Measurements from ENCODE around the gene PTGR3.

Gene PTGR3

DNA sequence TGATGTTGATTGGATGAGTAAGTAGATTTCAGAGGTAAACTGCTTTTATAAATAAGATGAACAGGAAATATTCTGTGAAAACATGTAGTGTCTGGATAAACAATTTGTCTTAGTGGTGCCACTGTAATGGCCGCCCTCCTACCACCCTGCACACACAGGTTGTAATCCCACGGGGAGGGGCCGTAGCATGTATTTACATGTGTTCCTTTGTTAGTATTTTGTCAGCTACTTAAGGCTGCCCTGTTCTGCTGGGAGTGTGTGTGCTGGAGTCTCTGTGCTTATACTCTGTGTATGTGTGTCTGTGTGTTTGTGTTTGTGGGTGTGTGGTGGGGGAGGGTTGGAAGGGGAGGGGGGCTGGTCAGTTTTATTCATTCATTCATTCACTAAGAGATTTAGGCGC is 6.7 kb upstream of the PTGR3 start:
- peaks cover 82% of the 10 kb centered on the region for H3K4me1 Mint-ChIP-seq
- H3K4me3 Mint-ChIP-seq: peak overlapping the region; percentile 64 to 94 (median 66)
- H3K36me3 Mint-ChIP-seq (ENCODE audit: low read depth): peaks cover 7% of the 10 kb centered on the region
- no peaks in the 10 kb centered on the region for H3K27me3 Mint-ChIP-seq (ENCODE audit: low read depth)
- TF ChIP-seq, protein P1, sequence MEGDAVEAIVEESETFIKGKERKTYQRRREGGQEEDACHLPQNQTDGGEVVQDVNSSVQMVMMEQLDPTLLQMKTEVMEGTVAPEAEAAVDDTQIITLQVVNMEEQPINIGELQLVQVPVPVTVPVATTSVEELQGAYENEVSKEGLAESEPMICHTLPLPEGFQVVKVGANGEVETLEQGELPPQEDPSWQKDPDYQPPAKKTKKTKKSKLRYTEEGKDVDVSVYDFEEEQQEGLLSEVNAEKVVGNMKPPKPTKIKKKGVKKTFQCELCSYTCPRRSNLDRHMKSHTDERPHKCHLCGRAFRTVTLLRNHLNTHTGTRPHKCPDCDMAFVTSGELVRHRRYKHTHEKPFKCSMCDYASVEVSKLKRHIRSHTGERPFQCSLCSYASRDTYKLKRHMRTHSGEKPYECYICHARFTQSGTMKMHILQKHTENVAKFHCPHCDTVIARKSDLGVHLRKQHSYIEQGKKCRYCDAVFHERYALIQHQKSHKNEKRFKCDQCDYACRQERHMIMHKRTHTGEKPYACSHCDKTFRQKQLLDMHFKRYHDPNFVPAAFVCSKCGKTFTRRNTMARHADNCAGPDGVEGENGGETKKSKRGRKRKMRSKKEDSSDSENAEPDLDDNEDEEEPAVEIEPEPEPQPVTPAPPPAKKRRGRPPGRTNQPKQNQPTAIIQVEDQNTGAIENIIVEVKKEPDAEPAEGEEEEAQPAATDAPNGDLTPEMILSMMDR (IDR thresholded peaks at IDR 0.05; ENCODE audit: unreplicated experiment in 3 of 3): no peak
- no peaks in the 10 kb centered on the region for H3K9me3 Mint-ChIP-seq
- peak overlapping the region; percentile 92 to 99 (median 95) for H3K27ac Mint-ChIP-seq

DNA sequence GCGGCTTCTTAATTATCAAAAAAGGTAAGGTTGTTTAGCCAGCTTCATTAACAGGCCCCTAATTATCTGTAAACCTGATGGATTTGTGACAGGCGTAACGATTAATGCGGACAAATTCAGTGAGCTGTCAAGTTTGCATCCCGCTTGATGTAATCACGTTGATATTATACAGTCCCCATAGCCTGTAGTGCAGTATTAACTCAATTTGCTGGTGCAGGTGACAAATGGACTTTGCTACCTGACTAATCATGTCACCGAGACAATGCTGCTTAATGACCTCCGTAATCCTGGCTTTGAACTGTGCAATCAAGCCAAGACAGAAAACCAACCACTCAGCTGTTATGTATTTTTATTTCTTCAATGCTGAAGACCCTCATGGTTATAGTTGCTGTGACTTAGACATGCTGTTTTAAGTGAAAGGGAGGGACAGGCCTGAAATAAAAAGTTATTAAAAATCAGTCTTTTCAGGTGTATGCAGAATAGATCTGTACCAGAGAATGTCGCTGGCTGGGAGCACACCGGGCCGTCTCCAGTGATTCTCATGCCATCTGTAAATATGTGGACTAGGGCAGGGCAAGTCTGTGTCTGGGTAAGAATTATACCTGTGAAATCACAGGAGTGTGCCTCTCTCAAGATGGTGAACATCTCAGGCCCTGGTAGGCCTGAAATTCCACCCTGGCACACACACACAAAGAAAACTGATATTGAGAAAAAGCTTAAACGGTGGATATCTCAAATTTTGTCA is 6.0 kb upstream of the PTGR3 start:
- no peaks in the 10 kb centered on the region for H3K27me3 Mint-ChIP-seq (ENCODE audit: low read depth)
- peak overlapping the region; percentile 64 to 94 (median 66) for H3K4me3 Mint-ChIP-seq
- TF ChIP-seq, protein P1 (IDR thresholded peaks at IDR 0.05; ENCODE audit: unreplicated experiment in 3 of 3): no peak
- H3K36me3 Mint-ChIP-seq (ENCODE audit: low read depth): peaks cover 7% of the 10 kb centered on the region
- no peaks in the 10 kb centered on the region for H3K9me3 Mint-ChIP-seq
- peaks cover 82% of the 10 kb centered on the region for H3K4me1 Mint-ChIP-seq
- peak overlapping the region; percentile 92 to 99 (median 95) for H3K27ac Mint-ChIP-seq

DNA sequence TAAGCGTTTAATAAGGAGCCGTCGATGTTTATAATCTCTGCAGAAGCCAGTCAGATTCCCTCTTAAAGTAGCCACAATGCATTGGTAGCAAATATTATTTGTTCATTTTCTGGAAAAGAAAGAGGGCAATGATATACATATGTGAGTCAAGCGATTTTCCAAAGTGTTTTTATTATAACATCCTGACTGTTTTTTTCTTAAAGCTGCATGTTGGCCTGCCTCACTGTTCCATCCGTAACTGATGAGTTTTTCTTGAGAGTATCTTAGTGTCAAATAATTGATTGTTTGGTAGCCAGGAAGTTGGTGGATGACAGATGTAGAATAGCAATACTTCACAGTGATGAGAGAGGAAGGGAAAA is 5.4 kb upstream of the PTGR3 start:
- Mint-ChIP-seq H3K27me3 (ENCODE audit: low read depth) (no peaks in the 10 kb centered on the region), H3K9me3 (no peaks in the 10 kb centered on the region), H3K4me1 (peaks cover 79% of the 10 kb centered on the region), H3K4me3 (peak overlapping the region; percentile 94 to 97 (median 95)), H3K36me3 (ENCODE audit: low read depth) (peaks cover 7% of the 10 kb centered on the region), H3K27ac (peak overlapping the region; percentile 30 to 99 (median 92))
- TF ChIP-seq, protein P1 (IDR thresholded peaks at IDR 0.05; ENCODE audit: unreplicated experiment in 3 of 3): no peak

DNA sequence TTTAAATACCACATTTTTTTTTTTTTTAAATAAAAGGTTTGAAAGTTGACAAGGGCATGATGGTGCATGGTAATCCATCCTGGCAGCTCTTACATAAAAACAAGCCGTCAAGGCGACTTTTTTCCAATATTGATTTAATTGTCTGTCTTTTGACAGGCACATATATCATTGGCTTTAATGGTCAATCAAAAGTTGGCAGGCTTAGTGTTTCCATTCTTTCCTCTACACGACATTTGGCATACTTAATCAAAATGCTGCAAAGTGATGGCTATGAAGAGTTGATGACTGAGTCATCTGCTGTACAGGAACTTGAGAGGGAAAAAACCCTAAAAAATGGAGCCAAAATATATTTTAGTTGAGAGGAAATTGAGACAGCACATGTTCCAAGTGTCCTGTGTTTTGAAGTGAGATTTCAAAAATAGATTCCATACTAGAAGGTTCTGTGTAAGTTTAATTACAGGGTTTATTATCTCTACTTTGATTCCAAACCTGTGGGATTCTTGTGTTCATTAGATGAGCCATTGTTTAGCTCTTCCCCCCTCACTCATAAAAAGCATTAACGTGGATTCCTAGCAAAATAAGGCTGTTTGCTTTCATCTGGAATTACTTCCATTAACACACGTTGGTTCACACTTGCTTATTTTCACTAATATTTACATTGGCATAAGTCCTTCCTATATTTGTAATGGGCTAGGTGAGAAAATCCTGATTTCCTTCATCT is 4.8 kb upstream of the PTGR3 start:
- H3K9me3 Mint-ChIP-seq: no peaks in the 10 kb centered on the region
- H3K4me1 Mint-ChIP-seq: peaks cover 73% of the 10 kb centered on the region
- TF ChIP-seq, protein P1 (IDR thresholded peaks at IDR 0.05; ENCODE audit: unreplicated experiment in 3 of 3): no peak

DNA sequence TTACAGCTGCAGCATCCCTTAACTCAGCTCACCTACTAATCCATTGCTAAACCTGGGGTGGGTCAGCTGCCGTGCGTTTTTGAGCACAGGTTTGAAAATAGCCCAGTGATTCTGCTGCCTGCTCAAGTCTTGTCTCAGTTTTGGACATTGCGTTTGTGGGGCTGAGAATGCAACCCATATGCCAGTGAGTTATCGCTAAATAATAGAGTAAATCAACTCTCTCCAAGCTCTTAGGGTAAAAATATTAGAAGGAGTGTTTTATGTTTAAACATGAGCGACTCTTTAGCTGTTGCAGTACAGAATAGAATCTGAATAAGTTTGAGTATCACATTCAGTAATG is 3.8 kb upstream of the PTGR3 start:
- H3K36me3 Mint-ChIP-seq (ENCODE audit: low read depth): peaks cover 7% of the 10 kb centered on the region
- H3K4me3 Mint-ChIP-seq: peak overlapping the region; percentile 94 to 97 (median 95)
- H3K27me3 Mint-ChIP-seq (ENCODE audit: low read depth): no peaks in the 10 kb centered on the region
- peaks cover 63% of the 10 kb centered on the region for H3K4me1 Mint-ChIP-seq
- H3K27ac Mint-ChIP-seq: peak overlapping the region; percentile 95 to 99 (median 98)
- TF ChIP-seq, protein P1 (IDR thresholded peaks at IDR 0.05; ENCODE audit: unreplicated experiment in 3 of 3): no peak
- H3K9me3 Mint-ChIP-seq: no peaks in the 10 kb centered on the region

More for the DNA sequence above, 4.8 kb upstream of the PTGR3 start:
- peak overlapping the region; percentile 94 to 97 (median 95) for H3K4me3 Mint-ChIP-seq
- H3K36me3 Mint-ChIP-seq (ENCODE audit: low read depth): peaks cover 7% of the 10 kb centered on the region
- H3K27ac Mint-ChIP-seq: peak overlapping the region; percentile 30 to 99 (median 92)
- H3K27me3 Mint-ChIP-seq (ENCODE audit: low read depth): no peaks in the 10 kb centered on the region

All from nephron (organoid).